GM19239 (cell line): ENCODE measurements around the gene ZNF775.

ENCODE experiments used
- DNase-seq: peaks from one replicate; pipeline ENCODE4 v3.0.0; 2011; ENCODE audit warnings: low spot score; ENCODE audit not compliant: insufficient read length
- FAIRE-seq: peaks from 2 replicates; lab custom pipeline; 2011; peaks lifted over from hg19 to GRCh38; lab: Jason Lieb, UNC

The ZNF775 gene

DNA sequence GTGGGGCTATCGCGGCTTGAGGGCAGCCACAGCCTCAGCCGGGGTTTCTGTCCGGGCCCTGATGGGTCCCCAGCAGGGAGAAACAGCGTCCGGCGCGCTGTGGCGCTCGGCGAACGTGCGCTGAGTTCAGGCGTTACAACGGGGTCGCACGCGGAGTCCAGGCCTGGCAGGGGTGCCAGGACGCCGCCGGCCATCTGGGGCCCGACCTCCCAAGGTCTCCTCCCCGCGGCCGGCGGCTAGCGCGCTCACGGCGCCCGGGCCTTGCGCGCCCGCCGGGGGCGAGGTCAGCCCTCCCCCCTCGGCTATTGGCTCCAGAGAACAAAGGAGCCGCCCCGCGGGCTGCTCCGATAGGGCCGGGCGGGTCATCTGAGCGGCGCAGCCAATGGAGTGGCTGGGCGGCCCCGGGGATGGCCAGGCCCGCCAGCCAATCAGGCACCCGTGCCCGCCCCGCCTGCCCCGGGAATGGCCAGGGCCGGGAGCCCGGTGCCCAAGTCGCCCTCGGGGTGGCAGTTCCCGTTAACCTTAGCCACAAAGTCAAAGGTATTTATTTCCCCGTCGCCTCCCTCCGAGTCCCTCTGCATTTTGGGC is at the start of gene ZNF775:
ZNF775 (plus strand) TSS at position 478 of the 588 bp plus-strand sequence. CDS start 9,141 bp downstream, outside the sequence.
- FAIRE-seq: peak; percentile 80
- peak; percentile 95 for DNase-seq

DNA sequence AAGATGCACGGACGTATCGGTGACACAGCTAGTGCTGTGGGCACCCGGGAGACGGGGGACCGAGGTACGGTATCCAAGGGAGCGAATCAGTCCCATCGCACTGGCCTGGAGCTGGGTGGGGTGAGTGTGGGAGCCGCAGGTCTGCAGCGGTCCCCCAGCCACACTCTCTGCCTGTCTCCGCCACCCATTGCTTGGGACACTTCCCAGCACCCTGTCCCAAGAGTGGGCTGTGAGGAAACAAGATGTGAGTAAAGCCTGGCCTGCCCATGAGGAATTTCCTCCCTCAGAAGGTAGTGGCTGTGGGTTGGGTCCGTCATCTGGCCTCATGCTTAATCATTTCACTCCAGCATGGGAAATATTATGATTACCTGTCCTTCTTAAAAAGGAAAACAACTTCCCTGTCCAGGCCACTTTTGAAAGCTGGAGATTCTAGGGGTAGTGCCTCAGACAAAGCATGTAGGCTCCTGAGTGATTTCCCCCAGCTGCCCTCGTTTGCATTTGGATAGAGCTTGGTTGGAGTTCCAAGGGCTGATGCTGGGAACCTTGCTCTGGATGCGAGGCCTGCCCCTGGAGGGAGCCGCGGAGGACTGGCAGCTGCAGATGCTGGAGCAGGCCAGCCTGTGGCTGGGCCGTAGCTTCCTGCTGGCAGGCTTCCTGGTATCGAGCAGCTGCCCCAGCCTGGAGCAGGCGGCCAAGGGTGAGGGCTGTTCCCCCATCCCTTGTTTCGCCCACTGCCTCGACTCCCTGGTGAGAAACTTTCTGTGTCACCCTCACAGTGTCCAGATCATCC is 49.6 kb upstream of the ZNF775 start:
- FAIRE-seq (no peak), DNase-seq (no peak)

DNA sequence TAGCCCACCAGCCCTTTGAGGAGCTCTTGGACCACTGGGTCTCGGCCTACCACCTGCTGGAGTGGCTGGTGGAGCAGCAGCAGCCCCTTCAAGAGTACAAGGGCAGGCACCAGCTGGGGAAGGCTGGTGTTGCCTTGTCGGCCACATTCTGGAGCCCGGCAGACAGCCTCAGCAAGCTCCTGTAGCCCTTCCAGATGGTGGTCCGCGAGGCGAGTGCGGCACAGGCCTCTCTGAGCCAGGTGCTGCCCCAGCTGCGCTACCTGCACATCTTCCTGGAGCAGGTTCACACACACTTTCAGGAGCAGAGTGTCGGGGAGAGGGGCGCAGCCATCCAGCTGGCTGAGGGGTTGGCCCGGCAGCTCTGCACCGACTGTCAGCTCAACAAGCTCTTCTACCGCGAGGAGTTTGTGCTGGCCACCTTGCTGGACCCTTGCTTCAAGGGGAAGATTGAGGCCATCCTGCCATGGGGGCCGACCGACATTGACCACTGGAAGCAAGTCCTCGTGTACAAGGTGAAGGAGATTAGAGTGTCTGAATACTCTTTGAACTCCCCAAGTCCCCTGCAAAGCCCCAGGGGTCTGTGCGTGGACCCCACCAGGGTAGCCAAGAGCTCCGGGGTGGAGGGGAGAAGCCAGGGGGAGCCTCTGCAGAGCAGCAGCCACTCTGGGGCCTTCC is 48.8 kb upstream of the ZNF775 start:
- no peak for FAIRE-seq
- DNase-seq: no peak

DNA sequence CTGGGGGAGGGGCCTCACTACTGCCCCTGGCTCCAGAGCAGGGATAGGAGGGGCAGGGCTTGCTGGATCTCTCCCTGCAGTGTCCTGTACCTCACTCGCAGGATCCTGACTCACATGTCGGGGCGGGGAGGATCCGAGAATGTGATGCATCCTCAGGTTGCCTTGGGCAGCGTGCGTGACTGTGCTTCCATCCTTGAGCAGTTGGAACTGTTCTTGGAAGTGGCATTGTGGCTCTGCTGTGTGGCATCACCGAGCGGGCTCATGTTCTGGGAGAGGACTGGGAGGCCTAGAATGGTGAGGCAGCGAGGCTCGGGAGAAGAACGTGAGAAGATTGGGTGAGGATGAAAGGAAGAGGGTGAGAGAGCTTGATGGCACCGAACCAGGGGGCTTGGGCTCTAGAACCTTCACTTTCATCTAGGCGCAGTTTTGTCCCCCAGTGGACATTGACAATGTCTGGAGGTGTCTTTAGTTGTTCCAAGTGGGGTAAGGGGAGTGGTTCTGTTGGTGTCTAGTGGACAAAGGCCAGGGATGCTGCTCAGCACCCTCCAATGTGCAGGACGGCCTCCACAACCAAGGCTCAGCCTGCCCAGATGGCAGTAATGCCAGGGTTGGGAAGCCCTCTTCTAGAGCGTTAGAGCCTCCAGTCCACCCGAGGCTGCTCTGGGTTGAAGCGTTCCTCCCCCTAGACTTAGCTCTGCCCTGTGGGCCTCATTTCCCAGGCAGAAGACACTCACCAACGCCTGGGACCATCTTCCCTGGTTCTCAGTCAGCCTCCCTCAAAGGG is 46.1 kb upstream of the ZNF775 start:
- no peak for FAIRE-seq
- DNase-seq: no peak

DNA sequence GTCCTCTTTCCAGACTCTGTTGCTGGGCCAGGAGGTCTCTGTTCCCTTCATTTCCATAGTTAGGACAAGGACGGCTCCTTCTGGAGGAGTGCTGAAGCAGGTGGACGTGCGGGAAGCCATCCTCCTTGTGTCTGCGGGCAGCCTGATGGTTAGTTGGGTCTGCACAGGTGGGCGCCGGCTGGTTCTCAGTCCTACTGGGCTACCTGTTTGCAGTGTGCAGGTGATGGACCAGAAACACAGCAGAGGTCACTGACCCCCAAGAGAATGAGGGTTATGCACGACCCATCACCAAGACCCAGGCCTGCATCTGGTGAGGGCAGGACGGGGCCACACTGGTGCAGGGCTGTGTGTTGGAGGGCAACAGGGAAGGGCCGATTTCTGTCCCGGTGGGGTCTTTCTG is 45.5 kb upstream of the ZNF775 start:
- FAIRE-seq (no peak), DNase-seq (no peak)

DNA sequence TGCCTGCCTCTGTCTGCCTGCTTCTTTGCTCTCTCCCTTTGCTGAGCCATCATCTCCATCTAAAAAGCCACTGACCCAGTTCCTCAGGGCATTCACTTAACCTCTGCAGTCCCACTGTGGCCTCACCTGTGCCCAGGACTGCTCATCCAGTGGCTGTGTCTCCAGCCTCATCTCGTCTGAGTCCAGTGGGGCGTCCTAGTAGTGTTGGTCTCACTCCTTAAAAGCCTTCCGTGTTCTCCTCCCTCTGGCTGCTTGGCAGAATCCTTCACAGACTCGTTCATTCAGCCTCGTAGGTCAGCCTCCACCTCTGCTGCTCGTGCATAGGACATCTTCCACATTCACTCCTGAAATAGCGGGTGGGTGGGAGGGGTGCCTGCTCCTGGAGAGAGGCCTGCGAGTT is 45.0 kb upstream of the ZNF775 start:
- DNase-seq (no peak), FAIRE-seq (no peak)

DNA sequence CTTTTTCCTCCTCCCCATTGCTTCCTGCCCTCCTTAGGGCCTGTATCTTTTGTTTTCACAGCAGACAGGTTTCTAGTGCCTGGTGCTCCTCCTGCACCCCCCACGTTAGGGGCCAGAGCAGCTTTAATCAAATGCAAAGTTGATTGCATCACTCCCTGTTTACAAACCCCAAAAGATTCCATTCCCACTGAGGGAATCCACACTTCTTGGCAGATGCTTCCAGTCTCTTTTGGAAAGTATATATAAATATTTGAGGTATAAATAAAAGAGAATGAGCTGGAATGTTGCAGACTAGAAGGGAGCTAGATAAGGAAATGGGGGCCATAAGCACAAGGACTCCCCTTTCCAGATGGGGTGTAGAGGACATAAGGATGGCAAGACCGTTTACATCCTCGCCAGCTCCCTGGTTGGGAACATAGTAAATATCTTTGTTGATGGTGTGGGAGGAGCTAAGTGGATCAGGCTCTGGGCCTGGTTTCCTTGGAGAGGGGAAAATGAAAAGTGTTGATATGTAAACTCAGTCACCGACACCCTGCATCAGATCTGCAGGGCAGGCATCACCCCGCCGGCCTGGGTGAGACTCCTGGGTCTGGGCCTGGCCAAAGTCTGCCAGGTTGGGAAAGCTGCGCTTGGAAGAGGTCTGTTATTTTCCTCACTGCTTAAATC is 43.9 kb upstream of the ZNF775 start:
- FAIRE-seq (no peak), DNase-seq (no peak)

DNA sequence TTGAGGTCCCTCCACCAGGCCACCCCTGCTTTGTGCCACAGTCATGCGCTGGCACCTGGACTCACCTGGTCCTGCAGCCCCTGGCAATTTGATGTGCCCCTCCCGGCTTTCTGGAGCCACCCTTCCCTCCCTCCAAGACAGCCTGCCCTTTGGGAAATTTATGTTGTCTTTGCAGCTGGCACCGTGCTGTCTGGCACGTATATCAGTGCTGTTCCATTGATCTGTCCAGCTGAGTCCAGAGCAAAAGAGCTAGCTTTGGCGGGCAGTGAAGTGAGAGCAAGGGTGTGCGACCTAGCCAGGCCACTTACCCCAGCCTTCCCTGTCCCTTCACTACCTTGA is 43.4 kb upstream of the ZNF775 start:
- DNase-seq: no peak
- FAIRE-seq: no peak

DNA sequence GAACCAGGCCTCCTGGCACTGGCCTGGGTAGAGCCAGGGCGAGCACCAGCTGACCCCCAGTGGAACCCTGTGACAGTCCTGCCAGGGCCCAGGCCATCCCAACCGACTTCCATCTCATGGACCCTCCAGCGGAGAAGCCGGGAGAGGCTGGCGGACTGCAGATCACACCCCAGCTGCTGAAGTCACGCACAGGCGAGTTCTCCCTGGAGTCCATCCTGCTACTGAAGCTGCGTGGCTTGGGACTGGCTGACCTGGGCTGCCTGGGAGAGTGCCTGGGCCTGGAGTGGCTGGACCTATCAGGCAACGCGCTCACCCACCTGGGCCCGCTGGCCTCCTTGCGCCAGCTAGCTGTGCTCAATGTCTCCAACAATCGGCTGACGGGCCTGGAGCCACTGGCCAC is 42.4 kb upstream of the ZNF775 start:
- FAIRE-seq: no peak
- DNase-seq: no peak

DNA sequence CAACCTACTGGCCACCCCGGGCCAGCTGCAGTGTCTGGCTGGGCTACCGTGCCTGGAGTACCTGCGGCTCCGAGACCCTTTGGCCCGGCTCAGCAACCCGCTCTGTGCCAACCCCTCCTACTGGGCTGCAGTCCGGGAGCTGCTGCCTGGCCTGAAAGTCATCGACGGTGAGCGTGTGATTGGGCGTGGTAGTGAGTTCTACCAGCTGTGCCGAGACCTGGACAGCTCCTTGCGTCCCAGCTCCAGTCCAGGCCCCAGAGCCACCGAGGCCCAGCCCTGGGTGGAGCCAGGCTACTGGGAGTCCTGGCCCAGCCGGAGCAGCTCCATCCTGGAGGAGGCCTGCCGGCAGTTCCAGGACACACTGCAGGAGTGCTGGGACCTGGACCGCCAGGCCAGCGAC is 42.0 kb upstream of the ZNF775 start:
- FAIRE-seq (no peak), DNase-seq (no peak)

DNA sequence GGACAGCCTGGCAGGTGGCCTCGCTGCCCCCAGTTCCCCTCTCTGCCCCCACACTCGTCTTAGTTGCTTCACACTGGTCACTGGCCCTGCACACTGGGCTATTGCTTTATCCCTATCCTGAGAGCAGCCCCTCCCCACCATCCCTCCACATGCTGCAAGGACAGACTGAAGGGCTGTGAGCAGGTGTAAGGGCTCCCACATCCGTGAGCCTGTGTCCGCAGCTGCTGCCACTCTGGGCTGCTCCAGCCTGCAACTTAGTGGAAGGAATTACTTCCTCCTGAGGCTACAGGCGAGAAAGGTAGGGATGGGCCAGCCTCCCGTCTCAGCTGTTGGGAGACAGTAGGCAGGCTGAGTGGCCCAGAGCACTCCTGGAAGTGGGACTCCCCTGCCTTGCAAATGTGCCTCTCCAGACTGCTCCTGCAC is 41.5 kb upstream of the ZNF775 start:
- DNase-seq (no peak), FAIRE-seq (no peak)

DNA sequence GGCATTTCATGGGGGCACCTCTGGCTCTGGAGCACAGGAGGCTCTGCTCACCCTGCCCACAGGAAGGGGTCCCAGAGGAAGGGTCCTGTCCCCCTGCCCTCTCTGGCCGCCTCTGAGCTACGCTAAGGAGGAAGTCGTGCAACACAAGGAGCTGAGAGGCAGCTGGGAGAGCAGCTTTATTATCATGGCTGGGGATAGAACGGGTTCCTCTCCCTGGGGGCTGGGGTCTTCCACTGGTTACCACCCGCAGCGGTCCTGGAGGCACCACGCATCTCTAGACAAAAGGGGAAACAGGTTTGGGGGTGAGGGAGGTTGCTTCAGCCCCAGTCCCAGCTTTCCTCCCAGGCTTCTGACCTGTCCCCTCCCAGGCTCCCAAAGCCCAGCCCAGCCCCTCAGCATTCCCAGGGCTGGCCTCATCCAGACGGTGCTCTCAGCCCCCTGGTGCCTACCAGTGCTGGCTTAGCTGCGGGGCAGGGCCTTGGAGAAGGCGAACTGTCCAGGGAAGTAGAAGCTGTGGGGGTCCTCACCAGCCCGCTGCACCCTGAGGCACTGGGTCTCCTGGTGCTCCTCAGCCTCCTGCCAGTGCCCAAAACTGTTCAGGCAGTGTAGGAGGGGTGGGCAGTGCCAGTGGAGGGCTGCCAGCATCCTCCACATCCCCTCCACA is 40.8 kb upstream of the ZNF775 start:
- no peak for DNase-seq
- no peak for FAIRE-seq

DNA sequence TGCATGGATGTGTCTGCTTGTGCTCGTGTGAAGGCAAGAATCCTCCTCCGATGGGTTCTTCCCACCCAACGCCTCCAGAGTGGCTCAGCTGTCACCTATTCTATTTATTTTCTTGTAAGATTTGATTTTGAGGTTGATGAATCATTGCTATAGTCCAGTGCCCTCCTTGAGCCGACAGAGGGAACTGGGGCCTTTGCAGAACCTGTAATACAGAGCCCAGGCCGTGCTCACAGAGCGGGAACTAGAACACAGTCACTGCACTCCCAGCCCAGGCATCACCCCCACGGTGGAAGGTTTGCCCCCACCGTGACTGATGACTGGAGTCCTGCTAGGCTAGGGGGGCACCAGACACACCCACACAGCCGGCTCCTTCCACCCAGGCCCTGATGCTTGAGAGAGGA is 39.7 kb upstream of the ZNF775 start:
- FAIRE-seq (no peak), DNase-seq (no peak)

DNA sequence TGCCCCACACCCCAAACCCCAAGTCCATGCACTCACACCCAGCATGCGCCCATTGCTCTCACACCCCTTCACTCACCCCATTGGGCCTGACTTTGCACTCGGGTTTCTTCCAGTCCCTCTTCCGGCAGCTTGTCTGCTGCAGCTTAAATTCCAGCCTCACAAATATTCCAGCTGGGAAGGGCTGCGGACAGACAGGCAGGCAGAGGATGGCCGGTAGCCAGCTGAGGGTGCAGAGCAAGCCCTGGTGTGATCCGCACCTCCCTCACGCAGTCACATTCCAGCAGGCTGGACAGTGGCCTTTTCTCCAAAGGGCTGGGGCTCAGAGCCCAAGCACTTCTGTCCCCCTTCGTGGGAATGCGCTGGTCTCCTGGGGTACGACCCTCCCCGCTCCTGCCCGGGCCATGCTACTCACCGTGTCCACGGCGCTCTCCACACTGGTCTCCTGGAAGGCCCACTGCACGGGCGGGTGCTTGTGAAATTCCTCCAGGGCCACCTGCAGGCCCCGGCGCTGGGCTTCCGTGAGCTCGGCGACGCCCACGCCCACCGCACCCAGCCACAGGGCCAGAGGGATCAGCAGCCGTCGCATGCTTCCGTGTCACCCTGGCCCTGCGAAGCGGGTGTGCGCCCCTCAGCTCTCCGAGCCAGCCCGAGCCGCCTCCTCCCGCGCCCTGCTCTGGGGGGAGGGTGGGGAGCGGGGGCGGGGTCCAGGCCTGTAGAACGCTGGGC is 38.9 kb upstream of the ZNF775 start:
- no peak for FAIRE-seq

DNA sequence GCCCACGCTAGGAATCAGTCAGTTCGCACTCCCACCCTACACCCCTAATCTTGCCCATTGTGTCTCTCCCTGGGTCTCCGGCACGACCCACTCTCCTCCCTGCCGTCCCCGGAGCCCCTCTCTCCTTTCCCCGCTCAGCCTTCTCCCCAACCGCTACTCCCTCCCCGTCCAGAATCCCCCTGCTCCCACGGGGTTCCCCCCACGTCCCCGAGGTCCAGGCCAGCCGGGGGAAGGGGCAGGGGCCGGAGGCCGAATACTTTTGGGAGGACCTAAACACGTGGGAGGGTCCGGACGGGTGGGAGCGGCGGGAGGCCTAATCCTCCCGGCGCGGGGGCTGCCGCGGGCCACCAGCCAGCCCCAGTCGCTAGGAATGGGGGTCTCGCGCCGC is 38.3 kb upstream of the ZNF775 start:
- no peak for DNase-seq
- no peak for FAIRE-seq

More for the DNA sequence above, 38.9 kb upstream of the ZNF775 start:
- no peak for DNase-seq

DNA sequence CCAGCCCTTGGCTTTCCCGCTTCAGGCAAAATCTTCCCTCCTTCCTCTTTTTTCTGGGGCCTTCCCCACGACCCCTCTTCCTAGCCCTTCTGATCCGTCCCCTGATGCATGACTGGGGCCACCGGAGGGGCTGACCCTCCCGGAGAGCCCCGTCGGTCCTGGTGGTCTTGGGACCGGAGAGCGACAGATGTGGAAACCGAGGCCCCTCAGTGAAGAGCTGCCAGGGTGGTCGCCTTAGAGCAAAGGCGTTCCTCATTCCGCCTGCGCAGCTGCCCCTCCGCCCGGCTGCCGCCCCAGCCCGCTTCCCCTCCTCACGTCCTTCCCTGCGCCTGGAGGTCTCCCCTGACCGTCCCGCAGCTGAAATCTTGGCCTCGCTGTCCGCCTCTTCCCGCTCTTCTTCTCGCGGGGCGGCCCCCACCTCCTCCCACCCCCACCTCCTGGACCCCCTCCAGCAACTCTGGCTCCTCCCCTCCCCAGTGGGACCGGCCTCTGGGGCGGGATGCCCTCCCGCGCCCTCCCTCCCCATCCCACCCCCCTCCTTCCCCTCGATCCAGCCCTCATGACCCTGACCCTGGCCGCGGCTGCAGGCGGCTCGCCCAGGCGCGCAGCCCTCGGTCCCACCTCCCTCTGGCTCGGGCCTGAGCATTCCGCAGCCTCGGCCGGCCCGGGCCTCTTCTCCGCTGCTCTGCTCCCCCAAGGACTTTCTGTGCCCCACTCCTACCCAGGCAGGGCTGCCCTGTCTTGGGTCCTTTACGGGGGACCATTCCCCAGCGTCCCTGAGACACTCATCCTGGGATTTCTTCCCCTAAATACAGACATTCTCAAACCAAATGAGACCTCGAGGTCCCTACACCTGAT is 37.6 kb upstream of the ZNF775 start, which contains the start of gene RARRES2:
RARRES2 (minus strand) TSS at position 367 of the 858 bp plus-strand sequence. CDS start 1,020 bp downstream, outside the sequence.
- DNase-seq (no peak), FAIRE-seq (no peak)

DNA sequence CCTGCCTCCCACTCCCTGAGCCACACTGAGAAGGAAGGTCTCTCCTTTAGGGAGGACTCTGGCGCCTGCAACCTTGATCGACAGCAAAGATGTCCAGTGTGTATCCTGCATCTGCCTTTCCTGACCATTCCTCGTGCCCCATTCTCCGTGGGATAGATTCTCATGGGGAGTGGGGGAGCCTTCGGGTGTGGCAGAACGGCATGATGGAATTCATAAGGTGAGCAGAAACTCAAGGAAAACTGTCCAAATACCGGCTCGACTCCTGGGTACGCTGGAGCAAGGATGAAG is 37.1 kb upstream of the ZNF775 start:
- FAIRE-seq (no peak), DNase-seq (no peak)

DNA sequence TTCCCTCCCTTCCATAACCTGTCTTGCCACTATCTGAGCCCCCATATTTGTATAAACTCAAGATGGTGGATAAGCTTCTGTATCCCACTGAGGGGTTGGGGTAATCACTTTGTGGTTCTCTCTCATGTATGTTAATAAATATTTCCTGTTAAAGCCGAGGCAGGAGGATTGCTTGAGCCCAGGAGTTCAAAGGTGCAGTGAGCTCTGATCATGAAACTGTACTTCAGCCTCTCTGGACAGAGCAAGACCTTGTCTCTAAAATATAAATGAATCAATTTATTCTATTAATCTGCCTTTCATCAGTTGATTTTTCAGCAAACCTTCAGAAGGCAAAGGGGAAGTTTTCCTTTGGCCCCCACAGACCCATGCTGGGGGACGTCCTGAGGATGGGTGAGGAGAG is 35.9 kb upstream of the ZNF775 start:
- DNase-seq: no peak
- no peak for FAIRE-seq
